ENCODE results near the gene UBA6.
"Not testable (repeated sequence)": the region's sequence is repeated elsewhere in the genome, so short reads cannot be mapped to it uniquely, and the experiment has no call there.

Gene UBA6

DNA sequence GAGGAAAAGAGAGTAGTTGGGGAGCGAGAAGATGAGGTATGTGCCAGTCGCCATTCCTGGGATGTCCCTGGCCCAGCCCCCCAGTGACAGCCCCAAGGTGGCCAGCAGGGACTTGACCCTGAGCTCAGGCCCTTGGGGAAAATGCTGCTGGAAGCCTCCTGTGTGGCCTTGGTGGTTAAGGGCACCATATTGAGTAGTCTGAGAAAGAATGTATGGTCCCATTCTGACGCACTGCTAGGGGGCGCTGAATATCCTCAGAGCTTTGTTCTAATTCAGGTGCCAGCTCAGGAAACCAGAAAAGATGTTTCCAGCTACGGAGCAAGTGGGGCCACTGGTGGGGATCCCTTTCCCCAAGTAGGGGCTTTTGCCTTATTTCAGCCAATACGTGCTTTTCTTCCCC lies 14.0 kb upstream of the UBA6 start:
- TF ChIP-seq, protein P1, sequence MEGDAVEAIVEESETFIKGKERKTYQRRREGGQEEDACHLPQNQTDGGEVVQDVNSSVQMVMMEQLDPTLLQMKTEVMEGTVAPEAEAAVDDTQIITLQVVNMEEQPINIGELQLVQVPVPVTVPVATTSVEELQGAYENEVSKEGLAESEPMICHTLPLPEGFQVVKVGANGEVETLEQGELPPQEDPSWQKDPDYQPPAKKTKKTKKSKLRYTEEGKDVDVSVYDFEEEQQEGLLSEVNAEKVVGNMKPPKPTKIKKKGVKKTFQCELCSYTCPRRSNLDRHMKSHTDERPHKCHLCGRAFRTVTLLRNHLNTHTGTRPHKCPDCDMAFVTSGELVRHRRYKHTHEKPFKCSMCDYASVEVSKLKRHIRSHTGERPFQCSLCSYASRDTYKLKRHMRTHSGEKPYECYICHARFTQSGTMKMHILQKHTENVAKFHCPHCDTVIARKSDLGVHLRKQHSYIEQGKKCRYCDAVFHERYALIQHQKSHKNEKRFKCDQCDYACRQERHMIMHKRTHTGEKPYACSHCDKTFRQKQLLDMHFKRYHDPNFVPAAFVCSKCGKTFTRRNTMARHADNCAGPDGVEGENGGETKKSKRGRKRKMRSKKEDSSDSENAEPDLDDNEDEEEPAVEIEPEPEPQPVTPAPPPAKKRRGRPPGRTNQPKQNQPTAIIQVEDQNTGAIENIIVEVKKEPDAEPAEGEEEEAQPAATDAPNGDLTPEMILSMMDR (IDR thresholded peaks at IDR 0.05; ENCODE audit: low read depth, low read length) = no peak
- no peak overlapping the region for H3K4me3 ChIP-seq (ENCODE audit: low read depth, low read length)
- in situ Hi-C loops (cut with HindIII; ENCODE audit: low sequenced_read_pairs) = no loop called here
- no peak for DNase-seq (ENCODE audit: low read depth, low spot score)

DNA sequence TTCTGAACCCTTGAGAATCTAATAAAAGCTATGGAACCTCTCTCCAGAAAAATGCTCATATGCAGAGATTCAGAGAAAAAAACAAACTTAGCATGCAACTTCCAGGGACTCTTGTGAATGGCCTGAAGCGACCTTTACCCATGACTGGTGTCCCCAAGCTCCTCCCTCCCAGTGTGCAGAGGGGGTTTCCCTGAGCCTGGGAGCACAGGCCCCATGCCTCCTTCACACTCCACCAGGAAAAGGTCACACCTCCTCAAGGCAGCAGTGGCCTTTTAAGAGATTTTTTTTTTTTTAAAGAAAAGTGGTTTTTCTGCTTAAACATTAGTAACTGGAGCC lies 13.3 kb upstream of the UBA6 start:
- TF ChIP-seq, protein P1 (IDR thresholded peaks at IDR 0.05; ENCODE audit: low read depth, low read length) = no peak
- DNase-seq (ENCODE audit: low read depth, low spot score) = no peak
- in situ Hi-C loops (cut with HindIII; ENCODE audit: low sequenced_read_pairs) = no loop called here
- H3K4me3 ChIP-seq (ENCODE audit: low read depth, low read length) = no peak overlapping the region

DNA sequence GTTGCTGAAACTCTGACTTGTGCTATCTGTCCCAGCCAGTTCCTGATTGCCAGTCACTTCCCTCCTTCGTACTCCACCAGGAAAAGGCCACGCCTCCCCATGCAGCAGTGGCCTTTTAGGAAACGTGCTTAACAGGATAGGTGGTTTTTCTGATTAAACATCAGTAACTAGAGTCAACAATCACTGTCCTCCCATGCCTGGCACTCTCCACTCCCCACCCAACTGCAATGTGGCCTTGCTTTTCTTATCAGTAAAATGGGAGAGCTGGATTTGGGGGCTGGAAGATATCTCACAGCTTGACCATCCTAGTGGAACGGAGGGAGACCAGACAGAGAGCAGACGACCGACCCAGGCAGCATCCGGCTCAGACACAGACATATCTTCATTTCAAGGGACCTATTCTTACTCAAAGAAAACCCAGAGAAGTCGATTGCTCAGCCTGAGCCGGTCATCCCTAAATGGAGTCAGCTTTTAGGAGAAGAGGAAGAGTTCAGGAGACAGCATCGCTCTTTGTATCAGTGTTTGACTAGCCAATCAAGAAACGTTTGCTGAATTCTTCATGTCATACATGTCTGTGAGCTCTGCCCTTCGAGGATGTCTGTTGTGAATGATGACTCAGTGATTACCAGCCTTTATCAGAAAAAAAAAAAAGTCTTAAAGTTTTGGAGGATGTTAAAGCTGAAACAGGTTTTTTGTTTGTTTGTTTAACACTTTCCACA lies 12.7 kb upstream of the UBA6 start:
- H3K4me3 ChIP-seq (ENCODE audit: low read depth, low read length) = no peak overlapping the region
- TF ChIP-seq, protein P1 (IDR thresholded peaks at IDR 0.05; ENCODE audit: low read depth, low read length) = no peak
- DNase-seq (ENCODE audit: low read depth, low spot score) = peak; percentile 37
- in situ Hi-C loops (cut with HindIII; ENCODE audit: low sequenced_read_pairs) = no loop called here

DNA sequence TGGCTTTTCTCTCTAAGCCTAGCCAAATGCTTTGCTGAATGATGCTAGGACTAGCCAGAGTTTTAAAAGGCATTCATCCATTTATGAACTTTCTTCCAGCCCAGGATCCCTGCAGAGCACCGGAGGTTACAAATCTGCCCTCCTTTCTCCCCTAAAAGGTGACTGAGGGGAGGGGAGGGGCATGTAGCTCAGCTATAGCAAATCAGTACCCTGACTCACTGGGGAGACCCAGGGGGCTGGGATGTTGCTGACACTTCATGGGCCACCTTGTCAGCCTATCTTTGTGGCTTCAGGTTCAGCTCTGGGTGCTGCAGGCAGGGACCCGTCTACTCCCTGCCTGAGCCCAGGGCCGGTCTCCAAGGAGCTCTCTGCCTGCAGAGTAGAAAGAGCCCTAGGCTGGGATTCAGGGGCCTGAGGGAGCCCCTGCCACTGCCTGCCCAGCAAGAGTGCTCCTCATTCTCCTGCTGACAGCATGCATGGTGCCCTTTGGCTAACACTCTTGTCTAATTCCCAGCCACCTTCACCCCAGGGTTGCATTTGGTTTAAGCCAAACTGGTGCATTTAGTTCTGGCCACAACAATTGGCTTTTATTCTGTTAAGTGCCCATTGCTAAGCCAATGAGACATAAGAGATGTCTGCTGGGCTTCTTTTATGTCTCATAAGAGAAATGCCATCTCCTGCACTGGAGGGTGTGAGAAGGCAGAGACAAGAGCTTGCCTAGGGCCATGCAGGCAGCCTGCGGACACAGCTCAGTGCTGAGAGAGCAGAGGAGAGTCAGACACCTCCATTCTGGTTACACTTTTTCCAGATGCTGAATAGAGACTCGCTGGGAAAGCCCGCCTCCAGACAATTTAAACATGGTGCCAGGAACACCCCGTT lies 11.9 kb upstream of the UBA6 start:
- DNase-seq (ENCODE audit: low read depth, low spot score) = no peak
- in situ Hi-C loops (cut with HindIII; ENCODE audit: low sequenced_read_pairs) = no loop called here
- TF ChIP-seq, protein P1 (IDR thresholded peaks at IDR 0.05; ENCODE audit: low read depth, low read length) = no peak
- no peak overlapping the region for H3K4me3 ChIP-seq (ENCODE audit: low read depth, low read length)

DNA sequence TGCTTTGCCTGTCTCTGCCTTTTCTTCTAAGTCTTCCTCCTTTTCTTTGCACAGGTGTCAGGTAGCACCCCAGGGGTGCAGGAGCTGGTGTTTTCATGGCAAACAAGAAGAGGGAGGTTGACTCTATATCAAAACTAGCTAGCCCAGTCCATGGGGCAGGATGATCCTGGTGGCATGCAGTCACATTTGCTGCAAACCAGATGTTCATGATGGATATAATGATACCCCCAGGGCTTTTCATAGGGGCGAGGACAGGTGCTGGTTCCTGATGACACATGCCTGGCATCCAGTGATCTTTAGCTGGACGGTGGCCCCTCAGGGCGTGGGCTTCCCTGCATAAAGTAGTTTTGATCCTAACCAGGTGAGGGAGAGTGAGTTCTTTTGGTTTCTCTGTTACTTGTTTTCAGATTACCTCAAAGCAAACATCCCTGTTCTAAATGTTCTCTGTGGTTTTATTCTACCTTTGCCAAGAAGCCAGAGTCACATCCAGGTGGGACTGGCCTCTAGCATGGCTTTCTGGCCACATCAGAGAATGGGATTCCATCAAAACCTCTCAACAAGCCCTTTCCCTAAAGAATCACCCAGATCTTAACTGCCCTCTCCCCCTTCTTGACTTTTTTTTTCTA lies 11.2 kb upstream of the UBA6 start:
- H3K4me3 ChIP-seq (ENCODE audit: low read depth, low read length) = no peak overlapping the region
- TF ChIP-seq, protein P1 (IDR thresholded peaks at IDR 0.05; ENCODE audit: low read depth, low read length) = no peak
- no peak for DNase-seq (ENCODE audit: low read depth, low spot score)
- in situ Hi-C loops (cut with HindIII; ENCODE audit: low sequenced_read_pairs) = no loop called here

DNA sequence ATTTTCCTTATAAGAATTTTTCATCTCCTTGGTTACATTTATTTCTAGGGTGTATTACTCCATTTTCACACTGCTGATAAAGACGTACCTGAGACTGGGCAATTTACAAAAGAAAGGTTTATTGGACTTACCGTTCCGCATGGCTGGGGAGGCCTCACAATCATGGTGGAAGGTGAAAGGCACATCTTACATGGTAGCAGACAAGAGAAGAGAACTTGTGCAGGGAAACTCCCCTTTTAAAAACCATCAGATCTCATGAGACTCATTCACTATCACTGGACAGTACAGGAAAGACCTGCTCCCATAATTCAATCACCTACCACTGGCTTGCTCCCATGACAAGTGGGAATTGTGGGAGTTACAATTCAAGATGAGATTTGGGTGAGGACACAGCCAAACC lies 5.7 kb upstream of the UBA6 start:
- H3K4me3 ChIP-seq (ENCODE audit: low read depth, low read length); DNase-seq (ENCODE audit: low read depth, low spot score); in situ Hi-C loops (cut with HindIII; ENCODE audit: low sequenced_read_pairs): not testable (repeated sequence)

DNA sequence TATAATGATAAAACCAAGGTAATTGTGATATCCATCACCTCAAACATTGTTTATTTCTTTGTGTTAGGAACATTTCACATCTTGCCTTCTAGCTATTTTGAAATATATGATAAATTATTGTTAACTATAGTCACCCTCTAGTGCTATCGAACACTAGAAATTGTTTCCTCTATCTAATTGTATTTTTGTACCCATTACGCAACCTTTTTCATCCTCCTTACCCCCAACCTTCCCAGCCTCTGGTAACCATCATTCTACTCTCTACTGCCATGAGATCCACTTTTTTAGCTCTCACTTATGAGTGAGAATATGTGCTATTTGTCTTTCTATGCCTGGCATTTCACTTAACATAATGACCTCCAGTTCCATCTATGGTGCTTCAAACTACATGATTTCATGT lies 3.9 kb upstream of the UBA6 start:
- in situ Hi-C loops (cut with HindIII; ENCODE audit: low sequenced_read_pairs) = no loop called here
- no peak for DNase-seq (ENCODE audit: low read depth, low spot score)
- no peak overlapping the region for H3K4me3 ChIP-seq (ENCODE audit: low read depth, low read length)
- TF ChIP-seq, protein P1 (IDR thresholded peaks at IDR 0.05; ENCODE audit: low read depth, low read length) = no peak
